Neuronal stem cell (in vitro differentiated cells): ENCODE data around the gene HSPG2.

ENCODE experiments used
- DNase-seq: peaks from one replicate; pipeline ENCODE4 v3.0.0-alpha.2; 2013; ENCODE audit warnings: low spot score
- H2AFZ ChIP-seq: one replicate; pipeline ENCODE4 v1.6.1; 2013; ENCODE audit warnings: mild to moderate bottlenecking, low read length, inconsistent platforms
- H2AK5ac ChIP-seq: 2 replicates; pipeline ENCODE4 v1.6.1; 2013; ENCODE audit warnings: low read depth, mild to moderate bottlenecking, inconsistent platforms, low read length, moderate library complexity, mixed read lengths
- H2BK120ac ChIP-seq: 2 replicates; pipeline ENCODE4 v1.6.1; 2013; ENCODE audit warnings: low read depth, mild to moderate bottlenecking, inconsistent platforms, low read length, moderate library complexity, mixed read lengths
- H2BK12ac ChIP-seq: one replicate; pipeline ENCODE4 v1.6.1; 2013; ENCODE audit warnings: low read length, inconsistent platforms
- H2BK15ac ChIP-seq: 2 replicates; pipeline ENCODE4 v1.6.1; 2013; ENCODE audit warnings: mild to moderate bottlenecking, low read length, inconsistent platforms, mixed read lengths
- H2BK5ac ChIP-seq: one replicate; pipeline ENCODE4 v1.6.1; 2013; ENCODE audit warnings: inconsistent platforms, mild to moderate bottlenecking, low read length, moderate library complexity
- H3K14ac ChIP-seq: one replicate; pipeline ENCODE4 v1.6.1; 2013; ENCODE audit warnings: low read length, inconsistent platforms
- H3K18ac ChIP-seq: 2 replicates; pipeline ENCODE4 v1.6.1; 2013; ENCODE audit warnings: low read length, inconsistent platforms
- H3K23ac ChIP-seq: 2 replicates; pipeline ENCODE4 v1.6.1; 2013; ENCODE audit warnings: low read depth, mild to moderate bottlenecking, mixed read lengths, low read length, inconsistent platforms; ENCODE audit not compliant: poor library complexity
- H3K27ac ChIP-seq: replicated peaks from 3 replicates; pipeline ENCODE4 v1.5.1; 2013; ENCODE audit warnings: low read length, inconsistent platforms
- H3K27me3 ChIP-seq, 3 experiments: 2 replicates each; pipeline ENCODE4 v1.6.1; 2013; ENCODE audit warnings: low read length in 3 of 3, mild to moderate bottlenecking in 2 of 3, inconsistent platforms in 1 of 3, low read depth in 1 of 3, mixed read lengths in 1 of 3, moderate library complexity in 1 of 3; ENCODE audit not compliant: control insufficient read depth in 3 of 3, insufficient read depth in 3 of 3
- H3K36me3 ChIP-seq, 2 donors: replicated peaks in 1 of 2; 2 replicates each; pipeline ENCODE4 v1.6.1; 2013; ENCODE audit warnings: low read length in 2 of 2; ENCODE audit not compliant: control insufficient read depth in 2 of 2, insufficient read depth in 2 of 2
- H3K4ac ChIP-seq: 2 replicates; pipeline ENCODE4 v1.6.1; 2013; ENCODE audit warnings: inconsistent platforms, mild to moderate bottlenecking, low read length, moderate library complexity
- H3K4me1 ChIP-seq, 2 donors: 1 replicate in 1 of 2; 2 replicates in 1 of 2; pipeline ENCODE4 v1.6.1; 2013; ENCODE audit warnings: low read length in 2 of 2, low read depth in 1 of 2; ENCODE audit not compliant: control insufficient read depth in 2 of 2, insufficient read depth in 1 of 2
- H3K4me2 ChIP-seq: one replicate; pipeline ENCODE4 v1.6.1; 2013; ENCODE audit warnings: mild to moderate bottlenecking, low read length, inconsistent platforms; ENCODE audit not compliant: insufficient read depth, poor library complexity, severe bottlenecking
- H3K4me3 ChIP-seq, 2 donors: 2 replicates each; pipeline ENCODE4 v1.5.1; 2013; ENCODE audit warnings: low read length in 2 of 2, mild to moderate bottlenecking in 2 of 2, inconsistent platforms in 1 of 2, moderate library complexity in 1 of 2
- H3K79me1 ChIP-seq: one replicate; pipeline ENCODE4 v1.6.1; 2013; ENCODE audit warnings: low read depth, mild to moderate bottlenecking, inconsistent platforms, low read length, moderate library complexity
- H3K9ac ChIP-seq: one replicate; pipeline ENCODE4 v1.6.1; 2013; ENCODE audit warnings: mild to moderate bottlenecking, low read depth, low read length, inconsistent platforms; ENCODE audit not compliant: poor library complexity
- H3K9me3 ChIP-seq, 2 donors: replicated peaks in 1 of 2; 2 replicates each; pipeline versions ENCODE3 to v1.6.1; 2013; ENCODE audit warnings: low read length in 2 of 2, mild to moderate bottlenecking in 2 of 2, inconsistent platforms in 1 of 2, low read depth in 1 of 2, mixed read lengths in 1 of 2, moderate library complexity in 1 of 2; ENCODE audit not compliant: control insufficient read depth in 2 of 2, insufficient read depth in 1 of 2
- H4K8ac ChIP-seq: one replicate; pipeline ENCODE4 v1.6.1; 2013; ENCODE audit warnings: low read depth, mild to moderate bottlenecking, inconsistent platforms, low read length, moderate library complexity
- H4K91ac ChIP-seq: one replicate; pipeline ENCODE4 v1.6.1; 2013; ENCODE audit warnings: low read length, low read depth, mild to moderate bottlenecking, inconsistent platforms; ENCODE audit not compliant: poor library complexity
- WGBS, 2 donors: extraction: QIAGEN DNeasy Blood & Tissue Kit; methylation state at CpG; one replicate each; pipeline ENCODE4 v1.1.7; 2013; ENCODE audit warnings: missing lambda C conversion rate in 2 of 2, mixed read lengths in 1 of 2; ENCODE audit not compliant: insufficient read length in 2 of 2, insufficient replicate concordance in 1 of 2; ENCODE audit errors: extremely low coverage in 2 of 2; 5-methylcytosine and 5-hydroxymethylcytosine counted together

Gene HSPG2

DNA sequence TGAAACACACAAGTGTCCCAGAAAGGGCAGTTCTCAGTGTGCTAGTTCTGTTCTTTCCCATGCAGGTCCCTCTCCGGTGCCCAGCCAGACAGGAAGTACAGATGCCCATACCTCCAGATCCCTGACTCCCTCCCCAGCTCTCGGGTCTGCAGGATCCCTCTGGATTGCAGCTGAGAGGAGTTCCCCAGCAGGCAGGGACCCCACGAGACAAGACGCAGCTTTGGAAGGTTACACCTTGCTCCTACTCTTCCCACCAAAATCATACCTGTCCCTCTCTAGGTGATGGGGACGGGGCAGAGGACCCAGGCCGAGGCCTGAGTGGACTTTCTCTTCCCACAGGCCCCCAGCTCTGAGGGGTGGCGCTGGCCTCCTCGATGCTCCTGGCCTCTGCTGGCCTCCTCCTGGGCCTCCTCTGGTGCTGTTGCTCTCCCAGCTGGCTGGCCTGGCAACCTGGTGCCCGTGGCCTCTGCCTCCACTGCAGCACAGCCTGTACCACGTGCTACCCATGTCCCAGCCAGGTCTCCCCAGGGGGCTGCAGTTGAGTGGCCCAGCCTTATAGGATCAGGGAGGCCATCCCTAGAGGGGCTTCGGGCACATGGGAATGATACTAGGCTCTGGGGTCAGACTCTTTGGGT lies 115.6 kb downstream of the HSPG2 start:
- Histone ChIP-seq H4K8ac (no peak overlapping the region), H3K23ac (peak overlapping the region; percentile 85), H2BK12ac (no peak overlapping the region), H3K9me3 (no peaks in the 10 kb centered on the region), H3K9ac (no peak overlapping the region), H3K4ac (no peak overlapping the region), H3K36me3 (peaks cover 8 to 27% of the 10 kb centered on the region in 2 donors), H3K4me1 (peaks cover 0 to 2% of the 10 kb centered on the region in 2 donors), H3K4me3 (no peak overlapping the region), H2BK15ac (no peak overlapping the region), H3K18ac (no peak overlapping the region), H2BK5ac (peak overlapping the region; percentile 48), H3K4me2 (no peak overlapping the region), H3K27ac (no peak overlapping the region), H2BK120ac (no peak overlapping the region), H2AK5ac (peak overlapping the region; percentile 56), H3K27me3 (no peaks in the 10 kb centered on the region), H4K91ac (no peak overlapping the region), H3K14ac (no peak overlapping the region), H2AFZ (no peak overlapping the region), H3K79me1 (peaks cover 5% of the 10 kb centered on the region)
- WGBS, 2 donors, result no CpG with 5 or more reads among the region's 11 CpGs
- no peak for DNase-seq

DNA sequence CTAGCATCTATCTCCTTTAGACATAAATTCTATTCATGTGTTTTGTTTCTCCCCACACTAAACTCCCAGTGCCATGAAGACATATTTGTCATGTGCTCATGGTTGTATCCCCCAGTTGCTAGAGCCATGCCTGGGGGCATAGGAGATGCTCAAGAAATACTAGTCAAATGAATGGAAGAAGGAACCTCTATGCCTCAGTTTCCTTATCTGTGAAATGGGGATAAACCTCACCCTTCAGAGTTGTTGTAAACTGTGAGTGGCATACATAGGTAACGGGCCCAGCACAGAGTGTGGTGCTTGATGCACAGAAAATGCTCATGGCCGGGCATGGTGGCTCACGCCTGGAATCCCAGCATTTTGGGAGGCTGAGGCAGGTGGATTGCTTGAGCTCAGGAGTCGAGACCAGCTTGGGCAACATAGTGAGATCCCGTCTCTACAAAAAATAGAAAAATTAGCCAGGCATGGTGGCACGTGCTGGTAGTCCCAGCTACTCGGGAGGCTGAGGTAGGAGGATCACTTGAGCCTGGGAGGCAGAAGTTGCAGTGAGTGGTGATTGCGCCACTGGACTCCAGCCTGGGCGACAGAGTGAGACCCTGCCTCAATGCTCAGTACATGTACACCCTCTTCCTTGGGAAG lies 116.4 kb downstream of the HSPG2 start:
- H3K4me1 ChIP-seq, result peaks cover 2 to 4% of the 10 kb centered on the region in 2 donors
- H3K4me2 ChIP-seq, result no peak overlapping the region
- H3K23ac ChIP-seq, result no peak overlapping the region
- no peak overlapping the region for H2AFZ ChIP-seq
- no peaks in the 10 kb centered on the region for H3K27me3 ChIP-seq
- H2AK5ac ChIP-seq, result no peak overlapping the region
- H3K36me3 ChIP-seq, result peaks cover 8 to 27% of the 10 kb centered on the region in 2 donors
- H2BK15ac ChIP-seq, result no peak overlapping the region
- no peaks in the 10 kb centered on the region for H3K9me3 ChIP-seq
- H3K14ac ChIP-seq, result no peak overlapping the region
- H2BK12ac ChIP-seq, result no peak overlapping the region
- no peak overlapping the region for H2BK5ac ChIP-seq
- H4K91ac ChIP-seq, result peak overlapping the region; percentile 30
- no peak overlapping the region for H4K8ac ChIP-seq
- no peak for DNase-seq
- H2BK120ac ChIP-seq, result no peak overlapping the region
- no peak overlapping the region for H3K4me3 ChIP-seq
- H3K9ac ChIP-seq, result no peak overlapping the region
- no peak overlapping the region for H3K18ac ChIP-seq
- no CpG with 5 or more reads among the region's 9 CpGs for whole genome bisulfite sequencing, 2 donors
- H3K4ac ChIP-seq, result no peak overlapping the region
- H3K27ac ChIP-seq, result no peak overlapping the region
- H3K79me1 ChIP-seq, result peaks cover 5% of the 10 kb centered on the region

DNA sequence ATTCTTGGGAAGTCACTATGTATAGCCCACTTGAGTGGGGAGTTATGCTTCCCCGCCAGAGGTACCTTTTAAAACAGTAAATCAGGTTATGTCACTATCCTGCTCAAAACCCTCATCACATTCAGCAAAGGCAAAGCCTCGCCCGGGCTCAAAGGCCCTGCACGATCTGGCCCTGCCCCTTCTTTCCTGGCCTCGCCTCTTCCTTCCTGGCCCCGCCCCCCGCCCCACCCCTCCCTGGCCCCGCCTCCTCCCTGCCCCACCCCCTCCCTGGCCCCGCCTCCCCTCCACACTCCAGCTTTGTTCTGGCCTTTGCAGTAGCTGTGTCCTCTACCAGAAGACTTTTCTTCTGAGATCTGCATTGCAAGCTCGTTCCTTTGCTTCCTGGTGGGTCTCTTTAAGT lies 118.5 kb downstream of the HSPG2 start:
- H3K4me2 ChIP-seq, result no peak overlapping the region
- H2BK15ac ChIP-seq, result no peak overlapping the region
- H2AK5ac ChIP-seq, result no peak overlapping the region
- peaks cover 4 to 5% of the 10 kb centered on the region in 2 donors for H3K4me1 ChIP-seq
- no peak overlapping the region for H2BK120ac ChIP-seq
- H3K14ac ChIP-seq, result no peak overlapping the region
- no CpG with 5 or more reads among the region's 10 CpGs for WGBS, 2 donors
- no peak overlapping the region for H3K9ac ChIP-seq
- no peaks in the 10 kb centered on the region for H3K9me3 ChIP-seq
- no peak overlapping the region for H3K4ac ChIP-seq
- no peak overlapping the region for H4K8ac ChIP-seq
- DNase-seq, result peak; percentile 15
- no peak overlapping the region for H4K91ac ChIP-seq
- H2BK12ac ChIP-seq, result no peak overlapping the region
- H3K27me3 ChIP-seq, result no peaks in the 10 kb centered on the region
- peaks cover 5 to 10% of the 10 kb centered on the region in 2 donors for H3K36me3 ChIP-seq
- H2BK5ac ChIP-seq, result no peak overlapping the region
- H2AFZ ChIP-seq, result no peak overlapping the region
- H3K4me3 ChIP-seq, result no peak overlapping the region
- no peak overlapping the region for H3K18ac ChIP-seq
- H3K79me1 ChIP-seq, result peaks cover 3% of the 10 kb centered on the region
- H3K23ac ChIP-seq, result no peak overlapping the region
- H3K27ac ChIP-seq, result no peak overlapping the region

DNA sequence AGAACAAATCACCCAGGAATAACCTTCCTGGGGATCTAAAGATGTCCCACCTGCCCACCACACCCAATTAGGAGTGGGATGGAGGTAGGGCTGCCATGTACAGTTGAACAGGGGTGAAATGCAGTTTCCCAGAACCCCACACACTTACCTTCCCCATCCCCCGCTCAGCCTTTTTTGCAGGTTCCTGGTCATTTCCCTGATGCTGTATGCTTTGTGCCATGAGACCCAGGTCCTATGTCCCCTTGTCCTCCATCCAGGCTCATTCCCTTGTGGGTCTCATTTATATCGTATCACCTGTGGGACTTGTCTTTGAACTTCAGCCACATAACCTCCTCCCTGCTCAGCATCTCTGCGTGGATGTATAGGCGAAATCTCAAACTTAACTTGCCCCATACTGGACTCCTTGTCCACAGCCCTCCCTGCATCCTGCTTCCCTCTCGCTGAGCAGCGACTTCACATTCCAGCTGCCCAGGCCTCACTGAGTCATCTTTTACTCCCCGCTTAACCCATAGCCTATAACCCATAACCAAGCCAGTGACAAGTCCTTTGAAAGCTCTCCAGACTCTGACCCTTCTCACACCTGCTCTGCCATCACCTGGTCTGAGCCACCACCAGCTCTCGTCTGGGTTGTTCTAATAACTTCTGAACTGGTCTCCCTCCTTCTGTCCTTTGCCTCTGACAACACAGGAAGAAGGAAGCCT lies 120.4 kb downstream of the HSPG2 start:
- no peak for DNase-seq
- Histone ChIP-seq H2AFZ (no peak overlapping the region), H3K4me1 (peaks cover 5 to 10% of the 10 kb centered on the region in 2 donors), H3K27me3 (no peaks in the 10 kb centered on the region), H4K8ac (no peak overlapping the region), H2AK5ac (no peak overlapping the region), H3K79me1 (no peaks in the 10 kb centered on the region), H3K4me3 (no peak overlapping the region), H3K14ac (no peak overlapping the region), H3K9ac (peak overlapping the region; percentile 34), H3K9me3 (no peaks in the 10 kb centered on the region), H3K4me2 (no peak overlapping the region), H3K4ac (no peak overlapping the region), H4K91ac (no peak overlapping the region), H3K18ac (no peak overlapping the region), H2BK12ac (no peak overlapping the region), H2BK120ac (no peak overlapping the region), H3K23ac (no peak overlapping the region), H2BK5ac (no peak overlapping the region), H3K27ac (no peak overlapping the region), H3K36me3 (peaks cover 0 to 3% of the 10 kb centered on the region in 2 donors), H2BK15ac (no peak overlapping the region)
- no CpG with 5 or more reads among the region's 8 CpGs for WGBS, 2 donors
